HepG2 (cell line): ENCODE data around the gene LOXL3.

Source experiments
- BHLHE40 ChIP-seq: IDR thresholded peaks from 2 replicates; pipeline ENCODE4 v1.6.1; 2011; ENCODE audit warnings: low read length, improper control_type of control experiment
- ZNF530 ChIP-seq: sonication (generic); formaldehyde crosslinking; IDR thresholded peaks from 2 replicates; pipeline ENCODE4 v1.5.0; 2020; ENCODE audit warnings: low read depth, mild to moderate bottlenecking, missing genetic modification reagents
- ZNF614 ChIP-seq: IDR thresholded peaks from 2 replicates; pipeline ENCODE4 v1.6.1; 2018; ENCODE audit warnings: missing biosample characterization, missing genetic modification reagents, inconsistent platforms, borderline replicate concordance
- TF ChIP-seq, protein P1 (sequence below): IDR thresholded peaks from 2 replicates; pipeline ENCODE4 v1.6.1; 2012; ENCODE audit warnings: inconsistent platforms
- TF ChIP-seq, protein P2 (sequence below): sonication (generic); formaldehyde crosslinking; IDR thresholded peaks from 2 replicates; pipeline ENCODE4 v1.4.0; 2020; ENCODE audit warnings: mild to moderate bottlenecking, missing genetic modification reagents
- TF ChIP-seq, protein P3 (sequence below): IDR thresholded peaks from 2 replicates; pipeline ENCODE4 v1.6.1; 2016; ENCODE audit warnings: low read depth, control low read depth

DNA sequence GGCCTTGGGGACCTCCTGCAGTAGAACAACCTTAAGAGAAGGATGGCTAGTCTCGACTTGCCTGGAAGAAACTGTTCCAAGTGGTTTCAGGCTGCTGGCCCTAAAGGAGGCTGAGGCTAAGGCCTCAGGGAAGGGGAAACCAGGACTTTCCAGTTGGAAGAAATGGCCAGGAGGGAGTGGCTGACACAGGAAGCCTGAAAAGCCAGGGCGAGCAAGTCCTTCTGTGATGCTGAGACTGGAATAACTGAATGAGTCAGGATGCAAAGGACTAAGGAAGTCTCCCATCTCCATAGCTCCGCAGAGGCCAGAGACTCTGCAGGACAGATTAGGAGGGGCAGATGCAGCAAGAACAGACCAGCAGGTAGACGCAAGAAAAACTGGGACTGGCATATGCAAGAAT lies 16.6 kb downstream of the LOXL3 start:
- TF ChIP-seq, protein P1, sequence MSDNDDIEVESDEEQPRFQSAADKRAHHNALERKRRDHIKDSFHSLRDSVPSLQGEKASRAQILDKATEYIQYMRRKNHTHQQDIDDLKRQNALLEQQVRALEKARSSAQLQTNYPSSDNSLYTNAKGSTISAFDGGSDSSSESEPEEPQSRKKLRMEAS = no peak
- TF ChIP-seq, protein P2, sequence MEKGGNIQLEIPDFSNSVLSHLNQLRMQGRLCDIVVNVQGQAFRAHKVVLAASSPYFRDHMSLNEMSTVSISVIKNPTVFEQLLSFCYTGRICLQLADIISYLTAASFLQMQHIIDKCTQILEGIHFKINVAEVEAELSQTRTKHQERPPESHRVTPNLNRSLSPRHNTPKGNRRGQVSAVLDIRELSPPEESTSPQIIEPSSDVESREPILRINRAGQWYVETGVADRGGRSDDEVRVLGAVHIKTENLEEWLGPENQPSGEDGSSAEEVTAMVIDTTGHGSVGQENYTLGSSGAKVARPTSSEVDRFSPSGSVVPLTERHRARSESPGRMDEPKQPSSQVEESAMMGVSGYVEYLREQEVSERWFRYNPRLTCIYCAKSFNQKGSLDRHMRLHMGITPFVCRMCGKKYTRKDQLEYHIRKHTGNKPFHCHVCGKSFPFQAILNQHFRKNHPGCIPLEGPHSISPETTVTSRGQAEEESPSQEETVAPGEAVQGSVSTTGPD = no peak
- no peak for TF ChIP-seq ZNF530
- no peak for TF ChIP-seq BHLHE40
- no peak for TF ChIP-seq ZNF614
- TF ChIP-seq, protein P3, sequence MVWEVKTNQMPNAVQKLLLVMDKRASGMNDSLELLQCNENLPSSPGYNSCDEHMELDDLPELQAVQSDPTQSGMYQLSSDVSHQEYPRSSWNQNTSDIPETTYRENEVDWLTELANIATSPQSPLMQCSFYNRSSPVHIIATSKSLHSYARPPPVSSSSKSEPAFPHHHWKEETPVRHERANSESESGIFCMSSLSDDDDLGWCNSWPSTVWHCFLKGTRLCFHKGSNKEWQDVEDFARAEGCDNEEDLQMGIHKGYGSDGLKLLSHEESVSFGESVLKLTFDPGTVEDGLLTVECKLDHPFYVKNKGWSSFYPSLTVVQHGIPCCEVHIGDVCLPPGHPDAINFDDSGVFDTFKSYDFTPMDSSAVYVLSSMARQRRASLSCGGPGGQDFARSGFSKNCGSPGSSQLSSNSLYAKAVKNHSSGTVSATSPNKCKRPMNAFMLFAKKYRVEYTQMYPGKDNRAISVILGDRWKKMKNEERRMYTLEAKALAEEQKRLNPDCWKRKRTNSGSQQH = no peak
